NCI-H82 treated with DMSO at 0.1 percent for 48 hours (cell line): ENCODE measurements around the gene VPS13D.

ENCODE experiments used
- DNase-seq: peaks from one replicate; lab custom pipeline; 2025; ENCODE audit not compliant: unreplicated experiment; lab: John Stamatoyannopoulos, UW

The VPS13D gene

DNA sequence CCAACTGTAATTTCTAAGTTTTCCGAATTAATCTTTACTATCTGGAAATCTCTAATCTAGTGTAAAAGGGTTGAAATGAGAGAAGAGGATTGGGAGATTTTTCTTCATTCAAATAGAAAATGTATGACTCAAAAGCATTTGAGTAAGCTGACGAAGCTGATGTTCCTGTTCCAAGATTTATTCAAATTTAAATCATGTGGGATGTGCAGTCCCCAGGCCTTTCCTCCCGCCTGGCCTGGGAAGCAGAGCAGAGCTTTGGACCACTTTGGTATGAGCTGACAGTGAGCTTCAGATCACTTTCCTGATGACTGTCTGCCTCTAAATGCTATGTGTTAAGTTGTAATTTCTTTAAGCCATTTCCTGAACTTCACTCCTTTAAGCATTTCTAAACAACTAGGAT lies 196.2 kb downstream of the VPS13D start:
- no peak for DNase-seq

DNA sequence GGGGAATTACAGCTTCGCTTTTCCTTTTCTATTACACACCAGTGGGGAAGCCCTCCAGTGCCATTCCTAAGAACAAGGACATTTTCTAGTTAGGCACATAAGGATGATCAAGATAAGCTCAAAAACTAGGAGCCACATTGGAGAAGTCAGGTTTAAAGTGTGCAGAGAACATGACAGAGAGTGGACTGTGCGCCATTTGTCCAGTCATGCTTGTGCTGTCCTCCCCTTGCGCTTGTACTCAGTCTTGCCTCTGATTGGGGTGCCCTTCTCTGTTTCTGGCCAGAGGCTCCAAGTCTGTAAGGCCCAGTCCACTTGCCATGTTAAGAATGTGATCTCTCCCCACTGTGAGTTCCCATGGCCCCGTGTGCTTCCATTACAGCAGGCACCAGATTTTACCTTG lies 198.5 kb downstream of the VPS13D start:
- no peak for DNase-seq

DNA sequence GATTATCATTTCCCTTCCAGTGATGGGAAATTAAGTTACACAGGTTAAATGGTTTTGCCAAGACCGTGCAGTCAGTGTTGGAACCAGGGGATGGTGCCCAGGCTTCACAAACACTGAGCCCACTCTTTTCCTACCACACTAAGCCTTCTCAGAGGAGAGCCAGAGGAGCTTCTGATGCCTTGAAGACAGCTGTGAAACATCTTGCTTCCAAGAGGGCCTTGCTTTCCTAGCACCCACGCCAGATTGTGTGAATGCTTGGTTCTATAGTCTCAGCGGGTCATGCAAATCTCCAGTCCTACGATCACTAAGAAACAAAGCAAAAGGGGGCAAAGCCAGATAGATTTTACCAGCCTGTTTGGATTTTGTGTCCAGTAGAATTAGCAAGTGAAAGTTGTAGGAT lies 200.7 kb downstream of the VPS13D start:
- DNase-seq = no peak

DNA sequence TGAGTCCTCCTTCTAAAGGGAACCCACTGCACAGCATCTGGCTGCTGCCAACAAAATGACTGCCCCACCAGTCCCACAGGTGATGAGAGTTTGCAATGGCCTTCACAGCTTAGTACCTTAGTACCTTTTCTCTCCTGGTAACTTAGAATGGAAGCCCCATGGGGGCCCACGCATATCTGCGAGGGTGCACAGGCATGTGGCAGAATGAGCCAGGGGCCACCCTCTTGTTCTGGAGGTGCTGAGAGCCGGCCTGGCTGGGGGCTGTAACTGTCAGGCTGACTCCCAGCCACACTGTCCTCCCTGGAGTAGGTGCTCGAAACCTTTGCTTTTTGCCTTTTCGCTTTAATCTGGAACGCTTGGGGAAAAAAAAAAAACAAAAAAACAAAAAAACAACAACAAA lies 203.1 kb downstream of the VPS13D start:
- no peak for DNase-seq

DNA sequence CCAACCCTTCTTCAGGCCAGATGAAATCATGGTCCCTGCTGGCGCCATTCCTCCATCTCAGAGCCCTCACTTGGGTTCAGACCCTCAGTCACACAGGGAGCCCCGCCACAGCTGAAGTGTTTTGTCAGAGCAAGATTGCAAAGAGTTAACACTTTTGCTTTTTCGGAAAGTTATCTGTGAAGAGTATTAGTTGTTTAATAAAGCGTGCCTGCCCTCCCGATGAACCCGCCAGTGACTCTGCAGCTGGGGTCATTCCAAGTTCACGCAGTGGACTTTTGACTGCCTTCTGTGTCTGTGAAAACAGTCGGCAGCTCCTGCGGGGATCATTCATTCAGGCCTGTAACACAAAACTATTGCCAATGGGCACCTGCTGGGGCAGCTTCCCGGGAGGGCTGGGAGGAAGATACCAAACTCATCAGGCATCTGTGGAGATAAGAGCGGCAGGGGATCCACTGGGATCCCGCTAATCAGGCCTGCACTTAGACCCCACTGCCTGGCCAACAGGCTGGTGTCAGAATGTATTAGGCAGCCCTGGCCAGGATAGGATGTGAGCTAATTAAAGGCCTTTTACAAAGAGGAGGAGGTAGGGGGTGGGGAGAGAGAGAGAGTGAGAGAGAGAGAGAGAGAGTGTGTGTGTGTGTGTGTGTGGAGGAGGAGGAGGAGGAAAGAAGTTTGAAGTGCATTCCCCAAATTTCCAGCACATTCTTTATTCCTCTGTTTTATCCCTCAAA lies 203.7 kb downstream of the VPS13D start:
- DNase-seq = no peak

DNA sequence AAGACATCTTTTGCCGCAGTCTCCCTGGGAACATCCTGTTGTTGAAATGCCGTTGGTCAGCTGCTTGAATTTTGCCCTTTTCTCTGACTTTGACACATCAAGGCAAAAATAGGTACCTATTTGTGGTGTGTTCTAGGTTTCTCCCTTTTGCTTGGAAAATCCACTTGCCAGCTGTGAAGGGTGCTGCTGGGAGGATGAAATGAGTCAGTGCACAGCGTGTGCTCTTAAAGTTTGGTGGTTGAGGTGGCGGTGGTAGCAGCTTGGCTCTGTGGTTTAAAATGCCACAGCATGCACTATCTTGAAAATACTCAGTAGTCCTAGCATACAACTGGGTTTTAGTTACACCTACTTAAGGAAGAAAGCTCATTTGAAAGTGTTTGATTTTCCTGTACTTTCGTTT lies 204.3 kb downstream of the VPS13D start:
- no peak for DNase-seq

DNA sequence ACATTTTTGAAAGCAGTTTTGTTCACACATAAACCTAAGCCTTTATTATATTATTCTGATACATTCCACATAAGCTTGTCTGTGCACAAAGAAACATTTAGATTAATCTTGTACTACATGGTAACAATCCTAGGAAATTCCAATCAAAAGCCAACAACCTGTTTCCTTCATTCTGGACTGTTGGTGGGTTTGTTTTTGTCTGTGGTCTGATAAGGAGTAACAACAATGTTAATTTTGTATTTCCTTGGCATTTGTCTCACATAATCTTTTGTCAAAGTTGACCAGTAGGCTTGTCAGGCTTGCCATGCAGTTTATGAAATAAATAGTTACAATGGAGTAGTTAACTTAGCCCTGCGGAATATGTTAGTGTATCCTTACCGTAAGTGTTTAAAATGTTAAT lies 204.9 kb downstream of the VPS13D start:
- DNase-seq = no peak

DNA sequence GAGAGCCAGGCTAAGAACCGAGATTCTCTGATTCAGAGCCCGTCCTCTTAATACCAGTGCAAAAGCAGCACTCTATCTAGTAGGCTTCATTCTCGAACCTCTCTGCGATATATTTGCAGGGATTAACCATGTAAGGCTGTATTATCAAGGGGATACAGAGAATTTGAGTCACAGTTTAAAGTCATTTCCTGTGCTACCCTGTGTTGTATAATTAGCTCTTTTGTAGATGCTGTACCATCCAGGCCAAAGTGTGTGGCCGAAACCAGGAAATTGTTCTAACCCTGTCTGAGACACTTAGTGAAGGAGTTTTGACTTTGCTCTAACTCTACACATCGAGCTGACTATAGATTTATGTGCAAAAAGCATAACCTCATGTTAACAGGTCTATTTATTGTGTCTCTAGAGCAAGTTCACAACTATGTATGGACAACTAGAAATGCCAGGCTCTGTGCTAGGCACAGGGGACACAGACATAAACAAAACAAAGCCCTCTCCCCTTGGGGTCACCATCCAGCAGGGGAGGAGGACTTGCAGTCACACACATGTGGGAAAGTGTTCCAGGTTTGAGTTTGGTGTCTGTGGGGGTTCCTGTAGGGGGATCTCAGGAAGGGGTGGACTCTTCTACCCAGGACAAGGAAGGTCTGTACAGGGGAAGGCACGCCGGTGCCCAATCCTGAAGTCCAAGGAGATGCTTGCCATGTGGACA lies 206.0 kb downstream of the VPS13D start:
- no peak for DNase-seq

DNA sequence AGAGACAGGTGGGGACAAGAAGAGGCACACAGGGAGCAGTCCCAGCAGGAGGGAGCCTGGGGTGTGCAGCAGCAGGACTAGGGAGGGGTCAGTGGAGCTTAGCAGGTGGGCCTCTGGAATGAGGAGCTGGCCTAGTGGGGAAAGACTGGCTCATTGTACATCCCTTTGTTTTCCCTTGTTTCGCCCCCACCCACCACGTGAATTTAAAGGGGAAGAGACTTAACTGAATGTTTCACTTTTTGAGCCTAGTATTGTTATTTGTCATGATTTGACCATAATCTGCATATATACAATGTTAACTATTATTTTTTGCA lies 206.5 kb downstream of the VPS13D start:
- no peak for DNase-seq

DNA sequence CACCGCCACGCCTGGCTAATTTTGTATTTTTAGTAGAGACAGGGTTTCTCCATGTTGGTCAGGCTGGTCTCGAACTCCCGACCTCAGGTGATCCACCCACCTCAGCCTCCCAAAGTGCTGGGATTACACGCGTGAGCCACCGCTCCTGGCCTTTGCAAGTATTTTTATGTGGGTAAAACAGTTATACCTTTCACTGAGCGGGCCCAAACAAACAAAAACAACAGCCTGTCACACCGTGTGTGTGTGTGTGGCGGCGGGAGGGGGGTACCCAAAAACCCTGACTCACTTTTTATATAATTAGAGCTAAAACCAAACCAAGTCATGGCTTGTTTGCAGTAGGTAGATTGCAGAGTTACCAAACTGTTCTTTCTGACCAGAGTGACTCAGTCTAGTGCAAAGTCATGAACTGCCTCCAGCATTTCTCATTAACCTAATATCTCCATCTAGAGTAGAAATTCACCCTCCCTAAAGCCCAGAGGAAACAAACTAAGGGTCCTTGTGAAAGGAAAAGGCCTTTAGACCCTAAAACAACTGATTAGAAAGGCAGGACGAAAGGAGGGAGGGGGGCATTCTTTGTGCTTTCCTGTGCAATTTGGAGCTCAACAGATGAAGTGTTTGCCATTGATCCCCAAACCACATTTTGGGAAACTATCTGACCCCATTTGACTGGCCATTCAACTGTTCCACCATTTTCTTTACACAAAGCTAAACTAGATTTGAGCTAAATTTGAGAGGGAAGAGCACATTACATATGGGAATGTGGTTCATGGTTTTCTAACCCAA lies 207.2 kb downstream of the VPS13D start:
- no peak for DNase-seq

DNA sequence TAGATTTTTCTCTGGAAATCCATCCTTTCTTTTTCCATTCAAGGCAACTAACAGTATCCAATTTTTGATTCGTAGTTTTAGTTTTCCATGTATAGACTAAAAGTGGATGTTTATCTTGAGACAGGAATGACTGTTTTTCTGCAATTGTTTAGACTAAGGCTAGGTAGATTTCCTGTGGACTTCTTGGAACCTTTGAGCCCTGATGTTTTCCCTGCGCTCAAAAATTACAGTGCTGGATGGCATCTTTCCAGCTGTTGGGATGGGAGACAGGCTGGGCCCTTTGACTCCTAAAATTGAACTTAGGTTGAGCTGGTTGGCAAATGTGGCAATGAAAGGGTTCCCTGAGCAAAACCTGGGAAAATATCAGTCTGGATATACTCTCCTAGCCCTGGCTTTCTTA lies 207.8 kb downstream of the VPS13D start:
- DNase-seq = no peak

DNA sequence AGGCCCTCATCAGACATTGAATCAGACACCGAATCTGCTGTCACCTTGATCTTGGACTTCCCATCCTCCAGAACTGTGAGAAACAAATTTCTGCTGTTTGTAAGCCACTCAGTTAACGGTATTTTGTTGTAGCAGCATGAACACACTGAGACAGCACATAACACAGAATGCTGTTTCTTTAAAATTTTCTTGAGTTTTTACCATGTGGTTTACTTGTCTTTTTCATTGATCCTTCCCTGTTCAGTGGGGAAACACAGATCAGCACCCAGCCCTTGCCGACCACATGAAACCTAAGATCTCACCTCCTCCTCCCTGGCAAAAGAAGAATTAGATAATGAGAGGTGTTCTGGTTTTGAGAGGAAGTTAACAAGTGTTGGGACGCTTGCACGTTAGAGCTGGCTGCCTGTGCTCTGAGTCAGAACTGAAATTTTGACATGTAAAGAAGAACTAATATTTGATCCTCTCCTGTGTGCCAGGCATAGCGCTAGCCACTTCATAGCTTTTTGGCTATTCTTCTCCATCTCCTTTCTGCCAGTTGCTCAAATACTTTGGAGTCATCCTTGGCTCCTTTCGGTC lies 208.6 kb downstream of the VPS13D start:
- DNase-seq = no peak

DNA sequence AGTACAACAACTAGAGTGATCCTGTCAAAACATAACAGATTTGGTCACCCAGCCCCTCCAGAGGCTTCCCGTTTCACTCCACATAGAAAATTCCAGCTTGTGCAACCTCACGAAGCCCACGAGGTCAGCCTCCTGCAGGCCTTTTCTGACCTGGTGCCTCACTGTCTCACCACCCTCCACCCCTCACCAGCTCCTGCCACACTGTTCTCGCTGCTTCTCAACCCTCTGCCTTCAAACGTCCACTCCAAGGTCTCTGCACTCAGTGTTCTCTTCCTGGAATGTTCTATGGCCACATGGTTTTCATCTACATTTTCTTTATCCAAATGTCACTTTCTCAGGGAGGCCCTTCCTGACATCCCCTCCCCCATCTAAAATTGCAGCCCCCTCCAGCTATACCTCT lies 209.2 kb downstream of the VPS13D start:
- DNase-seq = no peak

DNA sequence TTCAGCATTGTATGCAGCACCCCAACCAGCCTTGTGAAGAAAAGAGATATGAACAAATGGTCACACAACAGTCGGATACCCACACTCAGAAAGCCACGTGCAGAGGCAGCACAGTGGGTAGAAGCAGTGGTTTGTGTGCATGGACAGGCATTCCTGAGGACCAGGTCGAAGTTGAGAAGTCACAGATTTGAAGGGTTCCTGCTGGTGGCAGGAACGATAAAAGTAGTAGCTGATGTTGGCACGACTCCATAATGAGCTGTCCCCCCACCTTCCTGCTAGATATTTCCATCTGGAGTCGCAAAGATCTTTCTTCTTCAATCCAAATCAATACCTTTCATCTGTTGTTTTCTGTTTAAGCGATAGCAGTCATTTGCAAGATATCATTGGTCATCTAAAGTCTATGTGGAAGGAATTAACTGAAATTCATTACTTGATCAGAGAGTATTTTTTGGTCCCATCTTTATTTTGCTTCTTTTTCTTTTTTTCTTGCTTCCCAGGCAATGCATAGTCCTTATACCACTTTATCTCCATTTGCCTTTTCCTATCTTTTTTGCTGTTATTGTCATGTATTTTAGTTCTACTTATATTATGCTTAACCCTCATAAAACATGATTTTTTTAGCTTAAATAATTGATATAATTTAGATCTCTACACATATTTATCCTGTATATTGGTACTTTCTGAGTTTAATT lies 211.7 kb downstream of the VPS13D start:
- no peak for DNase-seq

DNA sequence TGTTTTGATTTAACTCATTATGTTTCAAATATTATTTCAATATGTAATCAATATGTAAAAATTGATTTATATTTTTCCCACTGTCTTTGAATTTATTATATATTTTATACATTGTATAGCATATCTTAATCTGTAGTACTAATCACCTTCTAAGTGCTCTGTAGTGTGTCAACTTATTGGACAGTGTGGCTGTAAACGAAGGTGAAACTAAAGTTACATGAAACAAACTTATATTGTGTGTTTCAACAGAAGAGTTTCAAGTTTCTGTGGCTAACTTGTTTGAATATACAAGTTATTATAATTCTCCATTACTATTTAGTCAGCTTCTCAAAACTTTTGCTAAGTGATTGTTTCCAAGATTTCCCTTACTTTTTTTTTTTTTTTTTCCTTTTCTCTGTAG lies 212.4 kb downstream of the VPS13D start:
- DNase-seq = no peak

DNA sequence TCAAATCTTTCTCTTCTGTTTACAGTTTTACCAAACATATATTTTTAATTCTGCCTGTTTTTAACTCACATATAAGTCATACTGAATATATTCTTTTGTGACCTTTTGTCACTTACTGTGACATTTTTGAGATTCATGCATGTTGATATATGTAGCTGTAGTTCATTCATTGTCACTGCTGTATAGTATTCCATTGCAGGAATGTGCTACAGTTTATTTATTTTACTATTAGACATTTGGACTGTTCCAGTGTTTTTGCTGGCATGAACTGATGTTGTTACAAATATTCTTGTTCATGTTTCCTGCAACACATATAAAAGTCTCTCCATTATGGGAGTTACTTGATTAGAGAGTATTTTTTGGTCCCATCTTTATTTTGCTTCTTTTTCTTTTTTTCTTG lies 213.3 kb downstream of the VPS13D start:
- DNase-seq = no peak

DNA sequence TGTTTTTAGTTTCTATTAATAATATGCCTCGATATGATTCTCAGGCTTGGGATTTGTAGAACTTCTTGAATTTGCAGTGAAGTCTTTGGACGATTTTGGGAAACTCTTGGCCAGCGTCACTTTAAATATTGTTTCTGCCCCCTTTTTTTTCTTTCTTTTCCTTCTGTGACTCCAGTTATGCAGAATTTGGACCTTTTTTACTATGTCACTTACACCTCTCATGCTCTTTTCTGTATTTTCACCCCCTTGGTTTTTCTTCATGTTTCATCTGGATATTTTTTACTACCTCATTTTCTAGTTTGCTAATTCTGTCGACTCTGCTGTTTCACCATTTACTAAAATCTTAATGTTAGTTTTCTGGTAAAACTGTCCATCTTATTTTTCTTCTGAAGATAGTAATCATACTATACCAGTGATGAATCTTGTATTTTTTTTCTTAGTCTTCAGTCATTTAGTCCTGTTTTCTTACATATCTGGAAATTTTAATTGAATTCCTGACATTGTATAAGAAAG lies 214.6 kb downstream of the VPS13D start:
- DNase-seq = no peak

DNA sequence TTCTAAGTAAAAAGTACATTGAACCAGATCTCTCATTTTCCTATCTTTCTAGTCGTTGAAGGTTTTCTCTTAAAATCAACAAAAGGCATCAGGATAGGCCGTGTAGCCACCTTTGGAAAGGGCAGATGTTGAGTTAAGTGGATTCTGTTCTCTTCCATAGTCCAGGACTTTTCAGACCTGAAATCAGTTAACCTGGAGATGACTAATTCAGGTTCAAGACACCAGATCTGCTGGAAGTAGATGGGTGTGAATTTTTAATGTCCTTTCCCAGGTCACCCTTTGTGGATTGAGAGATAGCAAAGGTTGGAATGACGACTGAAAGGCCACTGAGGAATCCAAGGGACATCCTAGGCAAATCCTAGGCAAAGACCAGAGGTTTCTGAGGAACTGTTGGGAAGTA lies 215.4 kb downstream of the VPS13D start:
- no peak for DNase-seq

DNA sequence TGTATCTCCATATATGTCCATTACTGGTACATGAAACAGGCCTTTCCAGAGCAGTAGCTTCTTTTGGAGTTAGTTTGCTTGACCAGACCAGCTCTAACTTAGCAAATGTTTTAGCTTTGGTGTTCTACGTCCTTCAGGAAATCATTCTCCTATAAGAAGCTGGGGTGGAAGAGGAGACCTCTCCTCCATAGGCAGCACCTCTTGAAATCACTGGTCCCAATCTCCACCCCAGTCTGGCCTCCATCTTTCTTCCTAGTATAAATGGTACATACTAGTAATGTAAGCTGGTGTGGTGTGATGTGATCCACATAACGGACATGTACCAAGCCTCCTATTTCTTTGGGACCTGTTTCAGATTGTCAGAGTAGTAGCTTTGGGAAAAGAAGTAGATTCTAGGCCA lies 216.8 kb downstream of the VPS13D start:
- DNase-seq = no peak

DNA sequence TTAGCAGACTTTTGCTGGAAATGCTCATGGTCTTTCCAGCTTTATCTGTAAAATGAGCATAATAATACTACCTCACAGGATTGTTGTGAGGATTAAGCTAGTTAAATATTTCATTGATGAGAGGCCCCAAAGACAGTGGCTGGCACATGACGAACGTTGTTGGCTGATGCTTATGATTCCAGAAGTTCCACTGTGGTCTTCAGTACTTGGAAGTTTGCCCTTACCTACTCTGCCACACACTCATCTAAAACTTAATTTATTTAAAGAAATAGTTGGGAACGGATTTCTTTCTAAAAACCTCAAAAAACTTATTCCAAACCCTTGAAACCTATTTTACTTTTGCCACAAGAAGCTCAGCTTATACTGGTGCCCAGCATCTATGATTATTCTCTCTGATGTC lies 217.5 kb downstream of the VPS13D start:
- no peak for DNase-seq

DNA sequence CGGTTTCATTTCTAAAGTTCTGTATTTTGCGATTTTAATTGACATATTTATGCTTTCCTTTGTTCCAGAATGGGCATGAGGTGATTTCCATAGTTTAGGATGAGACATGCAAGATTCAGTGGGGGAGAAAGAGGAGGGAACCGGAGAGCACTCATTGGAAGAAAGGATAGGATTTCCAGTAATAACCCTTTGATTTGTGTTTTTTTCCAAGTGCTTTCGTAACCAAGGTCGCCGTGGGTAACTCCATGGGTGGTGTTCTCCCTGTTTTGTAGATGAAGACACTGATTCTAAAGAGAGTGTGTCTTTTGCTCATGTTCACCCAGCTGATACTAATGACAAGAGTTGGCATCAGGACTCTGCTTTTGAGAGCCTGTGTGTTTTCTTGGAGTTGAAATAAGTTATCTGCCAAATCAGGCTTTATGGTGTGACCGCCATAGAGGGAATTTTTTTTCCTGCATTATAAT lies 218.1 kb downstream of the VPS13D start:
- no peak for DNase-seq
